T-cell (primary cell): ENCODE measurements around the gene RIC8A. TPM values are rescaled to one million over a fixed set of nuclear protein-coding genes. Genes with fewer than 3 reads are reported as not detected.
"Not testable (repeated sequence)": the region's sequence is repeated elsewhere in the genome, so short reads cannot be mapped to it uniquely, and the experiment has no call there.

Experiments used
- ATAC-seq, 4 experiments: fragments of 200-7000 bp in 3 of 4; fragments of 150-1000 bp in 1 of 4; cut with Tn5 transposase; replicated peaks in 1 of 4; 1 replicate in 3 of 4; 2 replicates in 1 of 4; pipeline ENCODE4 v1.10.0; 2021; ENCODE audit warnings: moderate library complexity in 3 of 4, mild to moderate bottlenecking in 2 of 4, moderate number of reproducible peaks in 1 of 4
- CTCF ChIA-PET, 2 donors: fragments of 300-600 bp; sonication (Branson Sonifier 250); formaldehyde crosslinking; loops; one replicate each; lab custom pipeline; 2022; ENCODE audit warnings: antibody characterized with exemption in 2 of 2; lab: Charles Lee
- POLR2A ChIA-PET, 2 donors: fragments of 300-600 bp; sonication (Branson Sonifier 250); formaldehyde crosslinking; loops; one replicate each; lab custom pipeline; 2022; ENCODE audit warnings: antibody characterized with exemption in 2 of 2; lab: Charles Lee
- DNase-seq, 35 experiments: peaks; one replicate each; pipeline versions ENCODE4 v3.0.0 to v3.0.0-alpha.2; 2013 to 2023
- H3K27ac ChIP-seq: one replicate; pipeline ENCODE4 v1.5.1; 2013; ENCODE audit warnings: low read length
- H3K27me3 ChIP-seq, 2 experiments: replicated peaks in 1 of 2; 1 replicate in 1 of 2; 2 replicates in 1 of 2; pipeline versions ENCODE4 v1.6.1 to v1.7.0; 2013; ENCODE audit warnings: low read length in 1 of 2, mixed read lengths in 1 of 2; ENCODE audit not compliant: control insufficient read depth in 2 of 2, insufficient read depth in 2 of 2; ENCODE audit errors: extremely low read depth in 1 of 2
- H3K36me3 ChIP-seq, 2 donors: 1 replicate in 1 of 2; 2 replicates in 1 of 2; pipeline versions ENCODE4 v1.6.1 to v1.7.0; 2013; ENCODE audit warnings: low read length in 1 of 2; ENCODE audit not compliant: control insufficient read depth in 2 of 2, insufficient read depth in 1 of 2; ENCODE audit errors: extremely low read depth in 1 of 2
- H3K4me1 ChIP-seq, 2 experiments: 1 replicate in 1 of 2; 2 replicates in 1 of 2; pipeline versions ENCODE4 v1.6.1 to v1.7.0; 2013; ENCODE audit warnings: low read length in 2 of 2, mixed read lengths in 1 of 2; ENCODE audit not compliant: insufficient read depth in 2 of 2, control insufficient read depth in 1 of 2; ENCODE audit errors: extremely low read depth in 1 of 2
- H3K4me3 ChIP-seq, 2 donors: 1 replicate in 1 of 2; 2 replicates in 1 of 2; pipeline versions ENCODE4 v1.5.1 to v1.7.0; 2013; ENCODE audit warnings: mild to moderate bottlenecking in 2 of 2, low read length in 1 of 2, moderate library complexity in 1 of 2; ENCODE audit not compliant: control insufficient read depth in 1 of 2; ENCODE audit errors: extremely low read depth in 1 of 2
- H3K9me3 ChIP-seq: 2 replicates; pipeline ENCODE4 v1.7.0; 2013
- H3K27ac Mint-ChIP-seq, 2 donors: one replicate each; pipeline ENCODE4 v1.8.0; 2020 to 2021; ENCODE audit warnings: mild to moderate bottlenecking in 2 of 2, mixed read lengths in 2 of 2
- H3K27me3 Mint-ChIP-seq, 2 donors: one replicate each; pipeline ENCODE4 v1.8.0; 2021 to 2022; ENCODE audit warnings: mixed read lengths in 2 of 2
- H3K36me3 Mint-ChIP-seq: one replicate; pipeline ENCODE4 v1.8.0; 2021; ENCODE audit warnings: mixed read lengths
- H3K4me1 Mint-ChIP-seq, 3 donors: one replicate each; pipeline ENCODE4 v1.8.0; 2020 to 2022; ENCODE audit warnings: mixed read lengths in 3 of 3, mild to moderate bottlenecking in 1 of 3
- H3K4me3 Mint-ChIP-seq, 3 donors: one replicate each; pipeline ENCODE4 v1.8.0; 2020 to 2022; ENCODE audit warnings: mild to moderate bottlenecking in 3 of 3, mixed read lengths in 3 of 3, moderate library complexity in 3 of 3
- H3K9me3 Mint-ChIP-seq, 3 donors: one replicate each; pipeline ENCODE4 v1.8.0; 2020 to 2022; ENCODE audit warnings: mixed read lengths in 3 of 3
- WGBS: methylation state at CpG from one replicate; pipeline ENCODE4 v1.1.5; 2013; ENCODE audit warnings: missing lambda C conversion rate; ENCODE audit not compliant: insufficient coverage; 5-methylcytosine and 5-hydroxymethylcytosine counted together
- total RNA-seq, 35 experiments: library from RNA in 6 of 35; stranded (reverse) in 6 of 35; fragments of 120-200 nt in 1 of 35; gene quantifications; one replicate each; pipeline versions ENCODE4 v1.2.1 to v1.2.4 and lab custom pipeline; 2013 to 2026

The RIC8A gene
- total RNA-seq, 5 donors from 2014 or later (not counting 1 experiment from before 2014, with no cell fraction given) = 87.4 to 151 (median 117) TPM

- DNase-seq (peak in 20 of 35 experiments; percentile 22 to 71 (median 44)), ATAC-seq (peak; percentile 70 to 86 (median 72))
- CTCF ChIA-PET, H3K27me3 Mint-ChIP-seq, H3K9me3 ChIP-seq, H3K27me3 ChIP-seq, H3K9me3 Mint-ChIP-seq, H3K27ac ChIP-seq, H3K36me3 ChIP-seq, POLR2A ChIA-PET, H3K36me3 Mint-ChIP-seq, H3K4me3 ChIP-seq: not testable (repeated sequence)
- Mint-ChIP-seq H3K4me3 (peak overlapping the region in 1 of 3 donors; percentile 33), H3K4me1 (peaks cover 7 to 14% (median 11%) of the 10 kb centered on the region in 3 donors), H3K27ac (peak overlapping the region; percentile 68 to 91)
- no CpG with 5 or more reads among the region's 8 CpGs for WGBS
- H3K4me1 ChIP-seq = peaks cover 2 to 13% of the 10 kb centered on the region in 2 experiments
These were observed 15.7 kb upstream of the RIC8A start for GRCh38 chr11:191490-192478.

DNA sequence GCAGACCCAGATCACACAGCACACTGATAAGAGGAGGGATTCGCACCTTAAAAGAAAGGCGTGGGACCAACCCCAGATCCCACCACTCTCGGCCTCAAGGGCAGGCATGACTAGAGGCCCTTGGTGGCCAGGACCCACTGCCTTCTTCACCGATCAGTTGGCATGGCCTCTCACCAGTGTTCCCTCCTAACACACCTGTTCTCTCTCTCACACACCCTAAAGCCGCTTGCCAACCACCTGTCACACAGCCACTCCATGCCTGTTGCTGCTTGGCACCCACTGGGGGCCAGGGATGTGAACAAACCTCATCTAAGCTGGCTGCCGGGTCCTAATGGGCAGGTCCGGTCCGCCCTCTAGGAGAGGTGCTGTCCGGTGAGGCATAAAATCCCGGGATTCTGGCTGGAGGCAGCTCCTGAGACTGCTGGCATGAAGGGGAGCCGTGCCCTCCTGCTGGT, 14.8 kb upstream of the RIC8A start, which contains the start of gene SCGB1C1:
Gene SCGB1C1 (plus strand): TSS at position 405 of the 455 bp plus-strand sequence. CDS start 22 bp downstream, at position 427.
- POLR2A ChIA-PET, H3K27me3 Mint-ChIP-seq, CTCF ChIA-PET, H3K27ac ChIP-seq, H3K4me3 Mint-ChIP-seq, DNase-seq, ATAC-seq, H3K36me3 Mint-ChIP-seq, H3K36me3 ChIP-seq, H3K27me3 ChIP-seq, H3K9me3 ChIP-seq, H3K4me3 ChIP-seq, H3K9me3 Mint-ChIP-seq: not testable (repeated sequence)
- peak within 1 kb of the TSS; percentile 68 to 69 for H3K27ac Mint-ChIP-seq
- peaks cover 2 to 13% of the 10 kb centered on the region in 2 experiments for H3K4me1 ChIP-seq
- H3K4me1 Mint-ChIP-seq = peaks cover 7 to 14% (median 11%) of the 10 kb centered on the region in 3 donors
- no CpG with 5 or more reads among the region's 11 CpGs for WGBS

DNA sequence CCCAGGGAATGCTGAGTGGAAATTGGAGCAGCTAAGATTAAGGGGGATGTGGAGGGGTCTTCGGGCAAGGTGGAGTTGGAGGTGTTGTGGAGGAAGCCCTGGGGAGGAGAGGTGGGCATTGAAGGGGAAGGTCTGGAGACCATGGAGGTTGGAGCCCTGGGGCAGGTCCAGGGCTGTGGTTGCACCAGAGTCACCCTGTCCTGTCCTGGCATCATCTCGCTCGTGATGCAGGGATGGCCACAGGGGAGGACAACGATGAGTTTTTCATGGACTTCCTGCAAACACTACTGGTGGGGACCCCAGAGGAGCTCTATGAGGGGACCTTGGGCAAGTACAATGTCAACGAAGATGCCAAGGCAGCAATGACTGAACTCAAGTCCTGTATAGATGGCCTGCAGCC, 14.0 kb upstream of the RIC8A start:
- WGBS = 90% methylated on average over 1 of the region's 5 CpGs
- H3K27me3 ChIP-seq, H3K4me3 ChIP-seq, ATAC-seq, H3K9me3 Mint-ChIP-seq, H3K36me3 ChIP-seq, H3K27ac Mint-ChIP-seq, H3K27me3 Mint-ChIP-seq, POLR2A ChIA-PET, H3K4me3 Mint-ChIP-seq, H3K27ac ChIP-seq, H3K36me3 Mint-ChIP-seq, CTCF ChIA-PET, H3K9me3 ChIP-seq: not testable (repeated sequence)
- peaks cover 2 to 13% of the 10 kb centered on the region in 2 experiments for H3K4me1 ChIP-seq
- DNase-seq = peak in 4 of 35 experiments; percentile 0 to 23 (median 8)
- H3K4me1 Mint-ChIP-seq = peaks cover 7 to 14% (median 11%) of the 10 kb centered on the region in 3 donors

- Histone ChIP-seq H3K9me3 (no peaks in the 10 kb centered on the region), H3K27ac (no peak overlapping the region), H3K36me3 (peaks cover 0 to 9% of the 10 kb centered on the region in 2 donors), H3K4me1 (peaks cover 4 to 15% of the 10 kb centered on the region in 2 experiments), H3K27me3 (peaks cover 0 to 2% of the 10 kb centered on the region in 2 experiments), H3K4me3 (no peak overlapping the region)
- H3K9me3 Mint-ChIP-seq = no peaks in the 10 kb centered on the region
- ChIA-PET CTCF (no interaction called here), POLR2A (no interaction called here)
- 91% methylated on average over 16 of the region's 23 CpGs for WGBS
- DNase-seq (peak in 3 of 35 experiments; percentile 4 to 20 (median 8)), ATAC-seq (no peak)
- no peaks in the 10 kb centered on the region for H3K27me3 Mint-ChIP-seq
- H3K36me3 Mint-ChIP-seq = peaks cover 5% of the 10 kb centered on the region
- H3K4me3 Mint-ChIP-seq = no peak overlapping the region
- H3K27ac Mint-ChIP-seq = no peak overlapping the region
- peaks cover 12 to 16% (median 12%) of the 10 kb centered on the region in 3 donors for H3K4me1 Mint-ChIP-seq
These were observed 10.4 kb upstream of the RIC8A start for GRCh38 chr11:196786-197731.

DNA sequence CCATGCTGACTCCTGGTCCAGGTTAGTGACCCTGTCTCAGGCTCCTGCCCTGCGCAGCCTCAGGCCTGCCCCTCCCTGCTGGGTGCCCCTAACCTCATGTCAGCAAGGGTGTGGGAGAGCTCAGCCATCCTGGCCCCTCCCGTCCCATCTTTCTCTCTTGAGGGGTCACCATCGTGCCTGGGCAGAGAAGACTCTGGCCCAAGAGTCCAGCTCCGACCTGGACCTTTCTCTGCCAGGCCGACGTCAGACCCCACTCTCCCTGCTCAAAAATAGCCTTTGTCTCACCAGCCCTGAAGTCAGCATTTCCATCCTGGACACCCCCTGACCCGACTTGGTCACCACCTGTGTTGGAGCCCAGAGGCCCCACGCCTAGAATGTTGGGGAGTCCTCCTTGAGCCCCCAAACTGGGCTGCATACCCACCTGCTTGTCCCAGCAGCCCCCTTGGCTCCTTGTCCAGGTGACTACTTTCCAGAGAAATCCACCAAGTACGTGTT, 9.7 kb upstream of the RIC8A start:
- H3K4me1 ChIP-seq = peaks cover 8 to 17% of the 10 kb centered on the region in 2 experiments
- H3K36me3 ChIP-seq = peaks cover 0 to 9% of the 10 kb centered on the region in 2 donors
- no peaks in the 10 kb centered on the region for H3K27me3 Mint-ChIP-seq
- H3K36me3 Mint-ChIP-seq = peaks cover 9% of the 10 kb centered on the region
- H3K4me1 Mint-ChIP-seq = peaks cover 16 to 20% (median 17%) of the 10 kb centered on the region in 3 donors
- no peak overlapping the region for H3K27ac Mint-ChIP-seq
- H3K27me3 ChIP-seq = peaks cover 0 to 2% of the 10 kb centered on the region in 2 experiments
- no peak overlapping the region for H3K4me3 ChIP-seq
- peak in 3 of 35 experiments; percentile 4 to 16 (median 10) for DNase-seq
- no peaks in the 10 kb centered on the region for H3K9me3 Mint-ChIP-seq
- H3K27ac ChIP-seq = no peak overlapping the region
- CTCF ChIA-PET = no interaction called here
- 96% methylated on average over 8 of the region's 9 CpGs for WGBS
- POLR2A ChIA-PET = no interaction called here
- no peak for ATAC-seq
- no peak overlapping the region for H3K4me3 Mint-ChIP-seq
- H3K9me3 ChIP-seq = no peaks in the 10 kb centered on the region
